Activated B cell treated with CpG ODN at 0.5 μM for 24 hours (primary cell): ENCODE data around the gene PLEKHG3. TPM values are rescaled to one million over a fixed set of nuclear protein-coding genes. Genes with fewer than 3 reads are reported as not detected.

Source experiments
- ATAC-seq: fragments of 200-7000 bp; cut with Tn5 transposase; one replicate; pipeline ENCODE4 v1.10.0; 2021; ENCODE audit warnings: low read depth, mild to moderate bottlenecking, moderate library complexity
- CTCF ChIA-PET: fragments of 350-600 bp; sonication (Branson Sonifier 250); formaldehyde crosslinking; loops from one replicate; lab custom pipeline; 2021; ENCODE audit warnings: antibody characterized with exemption; lab: Charles Lee
- POLR2A ChIA-PET: fragments of 350-600 bp; sonication (Branson Sonifier 250); formaldehyde crosslinking; loops from one replicate; lab custom pipeline; 2021; ENCODE audit warnings: antibody characterized with exemption; lab: Charles Lee
- DNase-seq: peaks from one replicate; pipeline ENCODE4 v3.0.0; 2022
- H3K27ac Mint-ChIP-seq: one replicate; pipeline ENCODE4 v1.8.0; 2020; ENCODE audit warnings: mixed read lengths
- H3K27me3 Mint-ChIP-seq: one replicate; pipeline ENCODE4 v1.8.0; 2021; ENCODE audit warnings: mixed read lengths
- H3K36me3 Mint-ChIP-seq: one replicate; pipeline ENCODE4 v1.8.0; 2021; ENCODE audit warnings: low read depth, mixed read lengths
- H3K4me1 Mint-ChIP-seq: one replicate; pipeline ENCODE4 v1.8.0; 2021; ENCODE audit warnings: mixed read lengths
- H3K4me3 Mint-ChIP-seq: one replicate; pipeline ENCODE4 v1.8.0; 2020; ENCODE audit warnings: mild to moderate bottlenecking, mixed read lengths
- H3K9me3 Mint-ChIP-seq: one replicate; pipeline ENCODE4 v1.8.0; 2020; ENCODE audit warnings: mixed read lengths
- intact Hi-C: fragments of 100-400 bp; cut with micrococcal nuclease; formaldehyde crosslinking; loops from one replicate; pipeline ENCODE4 v1.15.1; 2024
- total RNA-seq: library from RNA; stranded (reverse); gene quantifications from 2 replicates; pipeline ENCODE4 v1.2.3, GENCODE V29; 2022
- TF ChIP-seq, protein P1 (sequence below): fragments of 200-600 bp; IDR thresholded peaks from one replicate; pipeline ENCODE4 v1.8.0; 2022; ENCODE audit warnings: antibody characterized with exemption, mild to moderate bottlenecking

The PLEKHG3 gene
- total RNA-seq, 1 donor from 2014 or later = 0.07 TPM

DNA sequence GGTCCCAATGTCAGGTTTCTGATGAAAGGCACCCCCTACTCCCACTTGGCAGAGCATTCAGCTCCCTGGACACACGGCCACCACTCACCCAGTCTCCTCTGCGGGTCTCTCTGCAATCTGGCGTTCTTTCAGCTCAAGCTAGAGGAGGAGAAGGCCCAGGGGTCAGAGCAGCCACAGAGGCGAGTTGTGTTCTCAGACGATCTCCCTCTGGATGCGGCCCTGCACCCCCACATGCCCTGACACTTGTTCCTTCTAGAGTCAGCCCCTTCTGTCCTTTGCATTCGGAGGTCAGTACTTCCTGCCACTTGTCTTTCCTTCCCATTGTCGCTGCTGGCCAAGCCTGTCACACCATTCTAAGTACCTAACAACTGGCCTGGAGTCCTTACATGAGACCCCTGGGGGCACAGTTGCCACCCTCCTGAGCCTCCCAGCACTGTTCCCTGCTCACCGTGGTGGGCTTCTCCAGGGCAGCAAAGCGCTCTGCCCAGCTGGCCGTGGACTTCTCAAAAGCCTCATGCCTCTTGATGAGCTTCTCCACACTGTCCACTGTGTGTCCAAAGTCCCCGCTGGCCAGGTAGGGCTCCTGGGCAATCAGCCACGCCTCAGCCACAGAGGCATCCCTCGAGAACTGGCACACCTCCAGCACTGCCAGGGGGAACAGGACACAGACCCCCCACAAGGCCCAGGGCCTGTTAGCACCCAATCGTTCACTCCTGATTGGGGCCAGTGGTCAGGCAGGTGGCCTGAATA is 63.2 kb downstream of the PLEKHG3 start:
- Mint-ChIP-seq H3K9me3 (no peaks in the 10 kb centered on the region), H3K36me3 (no peaks in the 10 kb centered on the region), H3K27me3 (peaks cover 3% of the 10 kb centered on the region), H3K4me3 (no peak overlapping the region), H3K4me1 (peaks cover 14% of the 10 kb centered on the region), H3K27ac (no peak overlapping the region)
- DNase-seq (no peak), ATAC-seq (no peak)
- POLR2A ChIA-PET = no interaction called here
- CTCF ChIA-PET = interaction anchor here (0.8 kb wide), 1 partner anchor 125 kb away, joined by 3 read pairs; no protein-coding TSS in a partner anchor
- TF ChIP-seq, protein P1, sequence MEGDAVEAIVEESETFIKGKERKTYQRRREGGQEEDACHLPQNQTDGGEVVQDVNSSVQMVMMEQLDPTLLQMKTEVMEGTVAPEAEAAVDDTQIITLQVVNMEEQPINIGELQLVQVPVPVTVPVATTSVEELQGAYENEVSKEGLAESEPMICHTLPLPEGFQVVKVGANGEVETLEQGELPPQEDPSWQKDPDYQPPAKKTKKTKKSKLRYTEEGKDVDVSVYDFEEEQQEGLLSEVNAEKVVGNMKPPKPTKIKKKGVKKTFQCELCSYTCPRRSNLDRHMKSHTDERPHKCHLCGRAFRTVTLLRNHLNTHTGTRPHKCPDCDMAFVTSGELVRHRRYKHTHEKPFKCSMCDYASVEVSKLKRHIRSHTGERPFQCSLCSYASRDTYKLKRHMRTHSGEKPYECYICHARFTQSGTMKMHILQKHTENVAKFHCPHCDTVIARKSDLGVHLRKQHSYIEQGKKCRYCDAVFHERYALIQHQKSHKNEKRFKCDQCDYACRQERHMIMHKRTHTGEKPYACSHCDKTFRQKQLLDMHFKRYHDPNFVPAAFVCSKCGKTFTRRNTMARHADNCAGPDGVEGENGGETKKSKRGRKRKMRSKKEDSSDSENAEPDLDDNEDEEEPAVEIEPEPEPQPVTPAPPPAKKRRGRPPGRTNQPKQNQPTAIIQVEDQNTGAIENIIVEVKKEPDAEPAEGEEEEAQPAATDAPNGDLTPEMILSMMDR = no peak
- intact Hi-C loops = no loop called here

DNA sequence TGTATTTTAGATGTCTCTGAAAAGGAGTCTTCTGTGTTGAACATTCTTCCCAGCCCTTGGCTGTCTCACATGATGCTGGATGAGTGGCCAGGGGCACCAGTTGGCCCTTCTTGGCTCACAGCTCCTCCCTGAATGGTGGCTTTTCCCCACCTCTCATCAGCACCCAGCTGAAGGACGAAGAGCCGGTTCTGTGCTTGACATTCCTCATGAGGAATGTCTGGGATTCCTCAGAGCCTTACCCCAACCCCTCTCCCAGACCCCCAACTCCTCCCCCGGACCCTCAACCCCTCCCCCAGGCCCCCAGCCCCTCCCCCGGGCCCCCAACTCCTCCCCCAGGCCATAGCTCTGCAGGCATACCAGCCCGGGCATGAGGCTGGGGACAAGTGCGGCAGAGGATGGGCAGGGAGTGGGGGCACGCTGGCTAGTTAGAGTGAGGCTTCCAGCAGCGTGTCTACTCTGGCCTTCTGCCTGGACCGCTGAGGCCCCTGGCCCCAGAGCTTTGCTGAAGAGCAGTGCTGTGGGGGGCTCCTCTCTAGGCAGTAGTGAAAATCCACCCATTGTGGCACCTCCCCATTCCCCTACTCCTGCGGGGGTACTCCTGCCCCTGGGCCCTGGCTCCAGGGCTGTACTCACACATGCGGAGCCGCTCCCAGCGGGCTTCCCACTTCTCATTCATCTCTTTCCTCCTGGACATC is 64.3 kb downstream of the PLEKHG3 start:
- H3K4me1 Mint-ChIP-seq = peaks cover 10% of the 10 kb centered on the region
- intact Hi-C loops = no loop called here
- no peak overlapping the region for H3K27ac Mint-ChIP-seq
- TF ChIP-seq, protein P1 = no peak
- ATAC-seq (no peak), DNase-seq (no peak)
- CTCF ChIA-PET = interaction anchor here (0.5 to 0.8 kb wide), 2 partner anchors 110 to 124 kb away, joined by 3 to 4 read pairs; no protein-coding TSS in a partner anchor
- POLR2A ChIA-PET = no interaction called here
- no peak overlapping the region for H3K4me3 Mint-ChIP-seq
- H3K36me3 Mint-ChIP-seq = no peaks in the 10 kb centered on the region
- no peaks in the 10 kb centered on the region for H3K27me3 Mint-ChIP-seq
- H3K9me3 Mint-ChIP-seq = no peaks in the 10 kb centered on the region

DNA sequence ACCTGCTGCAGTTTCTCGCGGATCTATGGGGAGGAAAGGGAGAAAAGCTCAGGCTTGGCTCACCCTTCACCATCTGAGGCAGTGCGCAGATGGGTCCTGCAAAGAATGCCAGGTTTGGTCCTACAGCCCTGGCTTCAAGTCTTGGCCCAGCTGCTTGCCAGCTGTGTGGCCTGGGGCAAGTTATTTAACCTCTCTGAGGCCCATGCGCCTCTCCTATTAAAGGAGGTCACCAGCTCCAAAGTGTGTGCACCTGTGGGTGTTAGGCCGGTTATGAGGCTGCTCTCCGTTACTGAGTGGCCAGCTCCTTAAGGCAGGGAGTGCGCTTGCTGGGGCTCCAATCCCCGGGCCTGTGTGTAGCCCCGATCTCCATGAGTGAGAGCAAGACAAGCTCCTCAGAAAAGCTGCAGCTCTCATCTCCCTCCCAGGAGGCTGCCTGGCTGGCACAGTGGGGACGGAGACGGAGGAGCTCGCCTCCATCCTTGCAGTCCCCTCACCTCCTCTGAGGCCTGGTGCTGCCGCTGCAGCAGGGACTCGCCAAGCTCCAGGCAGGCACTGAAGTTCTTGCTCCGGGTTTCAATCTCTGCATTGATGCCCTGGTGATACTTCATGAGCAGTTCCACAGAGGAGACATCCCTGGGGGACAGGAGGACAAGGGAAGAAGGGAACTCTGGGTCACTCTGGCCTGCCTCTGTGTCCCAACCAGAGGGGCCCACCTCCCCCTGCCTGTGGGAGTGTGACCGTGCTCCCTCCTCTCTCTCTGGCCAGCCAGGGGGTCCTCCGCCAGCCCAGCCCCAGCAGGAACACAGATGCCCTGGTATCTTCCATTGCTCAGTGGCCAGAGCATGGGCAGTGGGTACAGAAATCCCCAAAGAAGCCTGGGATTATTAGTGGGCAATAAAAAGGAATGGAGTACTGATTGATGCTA is 65.1 kb downstream of the PLEKHG3 start:
- intact Hi-C loops = no loop called here
- no peak overlapping the region for H3K27ac Mint-ChIP-seq
- no peaks in the 10 kb centered on the region for H3K27me3 Mint-ChIP-seq
- no peak for ATAC-seq
- ChIA-PET POLR2A (no interaction called here), CTCF (interaction anchor here (0.5 kb wide), 1 partner anchor 109 kb away, joined by 4 read pairs; no protein-coding TSS in a partner anchor)
- no peaks in the 10 kb centered on the region for H3K9me3 Mint-ChIP-seq
- H3K4me3 Mint-ChIP-seq = no peak overlapping the region
- peaks cover 5% of the 10 kb centered on the region for H3K4me1 Mint-ChIP-seq
- no peak for DNase-seq
- H3K36me3 Mint-ChIP-seq = no peaks in the 10 kb centered on the region
- TF ChIP-seq, protein P1 = no peak

DNA sequence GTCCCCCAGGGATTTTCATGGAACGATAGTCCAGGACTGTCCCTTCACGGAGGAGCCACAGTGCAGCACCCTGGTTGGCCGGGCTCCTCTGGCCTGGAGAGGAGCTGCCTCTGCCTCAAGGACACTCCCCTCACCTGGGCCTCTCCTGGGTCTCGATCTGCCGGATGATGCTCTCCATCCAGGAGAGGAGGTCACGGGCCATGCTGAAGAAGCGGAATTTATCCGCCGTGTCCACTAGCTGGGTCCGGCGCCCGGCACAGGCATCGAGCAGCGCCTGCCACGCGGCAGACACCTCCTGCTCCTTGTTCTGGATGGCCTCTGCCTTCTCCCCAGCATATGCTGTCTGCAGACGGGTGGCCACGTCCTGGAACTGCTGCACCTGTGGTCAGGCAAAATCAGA is 66.5 kb downstream of the PLEKHG3 start:
- ChIA-PET POLR2A (no interaction called here), CTCF (no interaction called here)
- Mint-ChIP-seq H3K9me3 (no peaks in the 10 kb centered on the region), H3K27me3 (no peaks in the 10 kb centered on the region), H3K4me1 (no peaks in the 10 kb centered on the region), H3K27ac (no peak overlapping the region), H3K36me3 (no peaks in the 10 kb centered on the region), H3K4me3 (no peak overlapping the region)
- TF ChIP-seq, protein P1 = no peak
- DNase-seq = no peak
- no peak for ATAC-seq
- intact Hi-C loops = no loop called here
